ENCODE results near the gene STRA8.

STRA8 gene

DNA sequence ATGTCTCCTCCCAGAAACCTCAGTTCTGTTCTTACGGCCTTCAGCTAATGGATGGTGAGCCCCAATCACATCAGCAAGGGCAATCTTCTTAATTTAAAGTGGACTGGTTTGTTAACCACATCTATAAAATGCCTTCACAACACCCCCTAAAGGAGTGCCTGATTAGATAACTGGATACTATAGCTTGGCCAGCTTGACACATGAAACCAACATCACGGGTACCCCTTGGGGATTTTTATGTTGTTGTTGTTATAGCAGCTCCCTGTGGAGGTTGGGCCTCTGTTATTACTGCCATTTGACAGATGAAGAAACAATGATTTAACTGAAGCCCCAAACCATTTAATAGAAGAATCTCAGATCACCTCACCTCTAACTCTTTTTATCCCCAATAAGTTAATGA is 26.8 kb downstream of the STRA8 start:
- TF ChIP-seq POLR2A (IDR thresholded peaks at IDR 0.05; ENCODE audit: extremely low read depth, insufficient read length) (no peak), MYC (IDR thresholded peaks at IDR 0.05; ENCODE audit: low read depth, low read length) (no peak)
- TF ChIP-seq, protein P1, sequence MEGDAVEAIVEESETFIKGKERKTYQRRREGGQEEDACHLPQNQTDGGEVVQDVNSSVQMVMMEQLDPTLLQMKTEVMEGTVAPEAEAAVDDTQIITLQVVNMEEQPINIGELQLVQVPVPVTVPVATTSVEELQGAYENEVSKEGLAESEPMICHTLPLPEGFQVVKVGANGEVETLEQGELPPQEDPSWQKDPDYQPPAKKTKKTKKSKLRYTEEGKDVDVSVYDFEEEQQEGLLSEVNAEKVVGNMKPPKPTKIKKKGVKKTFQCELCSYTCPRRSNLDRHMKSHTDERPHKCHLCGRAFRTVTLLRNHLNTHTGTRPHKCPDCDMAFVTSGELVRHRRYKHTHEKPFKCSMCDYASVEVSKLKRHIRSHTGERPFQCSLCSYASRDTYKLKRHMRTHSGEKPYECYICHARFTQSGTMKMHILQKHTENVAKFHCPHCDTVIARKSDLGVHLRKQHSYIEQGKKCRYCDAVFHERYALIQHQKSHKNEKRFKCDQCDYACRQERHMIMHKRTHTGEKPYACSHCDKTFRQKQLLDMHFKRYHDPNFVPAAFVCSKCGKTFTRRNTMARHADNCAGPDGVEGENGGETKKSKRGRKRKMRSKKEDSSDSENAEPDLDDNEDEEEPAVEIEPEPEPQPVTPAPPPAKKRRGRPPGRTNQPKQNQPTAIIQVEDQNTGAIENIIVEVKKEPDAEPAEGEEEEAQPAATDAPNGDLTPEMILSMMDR (IDR thresholded peaks at IDR 0.05; ENCODE audit: low read depth, low read length): no peak
- TF ChIP-seq, protein P2, sequence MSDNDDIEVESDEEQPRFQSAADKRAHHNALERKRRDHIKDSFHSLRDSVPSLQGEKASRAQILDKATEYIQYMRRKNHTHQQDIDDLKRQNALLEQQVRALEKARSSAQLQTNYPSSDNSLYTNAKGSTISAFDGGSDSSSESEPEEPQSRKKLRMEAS (IDR thresholded peaks at IDR 0.05; ENCODE audit: low read depth, low read length): no peak
- no peak overlapping the region for H3K4me3 ChIP-seq (ENCODE audit: low read depth, low read length)
- no peak for DNase-seq (ENCODE audit: low read depth)

DNA sequence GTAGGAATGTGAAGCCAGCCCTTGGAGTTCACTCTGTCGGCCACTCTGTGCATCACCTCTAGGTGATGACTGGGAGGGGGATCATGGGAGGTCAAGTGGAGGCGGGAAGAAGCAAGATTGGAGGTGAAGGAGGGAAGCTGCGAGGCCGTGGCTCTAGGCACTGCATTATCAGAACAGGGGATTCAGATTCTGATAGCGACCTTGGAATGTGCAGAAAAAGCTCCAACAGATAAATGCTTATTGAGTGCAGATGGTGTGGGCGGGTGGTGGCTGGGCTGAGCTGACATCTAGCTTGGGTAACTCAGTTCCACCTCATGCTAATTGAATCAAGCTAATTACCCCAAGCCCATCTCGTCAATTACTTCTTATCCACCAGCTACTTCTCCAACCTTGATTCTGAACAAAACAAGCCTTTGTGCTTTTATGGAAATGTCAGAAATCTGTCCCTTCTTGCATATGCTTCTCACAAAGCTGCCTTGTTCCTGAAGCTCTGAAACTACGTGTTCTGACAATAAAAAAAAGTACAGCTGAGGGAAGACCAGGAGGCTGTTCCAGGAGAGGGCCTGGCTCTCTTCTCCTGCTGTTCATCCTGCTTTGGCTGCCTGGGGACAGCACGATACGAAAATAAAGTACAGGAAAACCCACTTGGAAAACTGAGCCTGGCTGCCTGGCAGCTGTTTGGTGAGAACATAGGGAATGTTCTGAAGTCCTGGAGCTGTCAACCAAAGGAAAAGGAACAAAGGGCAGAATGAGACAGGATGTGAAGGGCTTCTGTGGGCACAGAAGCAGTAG is 27.5 kb downstream of the STRA8 start:
- no peak overlapping the region for H3K4me3 ChIP-seq (ENCODE audit: low read depth, low read length)
- TF ChIP-seq, protein P2 (IDR thresholded peaks at IDR 0.05; ENCODE audit: low read depth, low read length): no peak
- TF ChIP-seq, protein P1 (IDR thresholded peaks at IDR 0.05; ENCODE audit: low read depth, low read length): no peak
- TF ChIP-seq MYC (IDR thresholded peaks at IDR 0.05; ENCODE audit: low read depth, low read length) (no peak), POLR2A (IDR thresholded peaks at IDR 0.05; ENCODE audit: extremely low read depth, insufficient read length) (no peak)
- DNase-seq (ENCODE audit: low read depth): no peak

DNA sequence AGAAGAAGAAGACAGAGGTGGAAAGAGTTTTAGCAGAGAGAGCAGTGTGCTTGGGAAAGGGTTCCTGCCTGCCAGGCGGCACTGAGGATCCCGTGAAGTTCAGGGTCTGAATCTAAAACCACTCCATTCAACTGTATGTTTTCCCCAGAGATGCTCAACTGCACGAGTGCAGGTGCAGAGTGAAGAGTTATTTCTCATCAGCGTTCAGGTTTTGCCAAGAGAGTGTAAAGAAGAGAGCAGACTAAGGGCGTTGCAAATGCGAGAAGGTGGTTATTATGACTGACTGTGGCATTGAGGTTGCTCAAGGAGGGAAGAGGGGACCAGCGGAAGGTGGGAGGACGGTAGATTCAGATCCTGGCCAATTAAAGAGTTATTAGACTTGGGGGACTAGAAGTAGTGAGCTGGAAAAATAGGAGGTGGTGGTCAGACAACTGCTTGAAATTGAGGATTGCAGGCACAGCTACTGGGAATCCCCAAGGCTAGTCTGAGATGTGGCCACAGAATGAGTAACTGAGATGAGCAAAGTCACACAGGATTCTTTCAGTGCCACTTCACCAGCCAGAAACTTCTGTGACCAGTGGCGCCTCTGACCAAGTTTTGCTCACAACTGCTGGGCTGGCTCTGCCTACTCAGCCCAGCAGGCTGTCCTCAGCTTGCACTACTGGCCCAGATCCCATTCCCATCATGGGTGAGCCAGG is 29.1 kb downstream of the STRA8 start:
- TF ChIP-seq POLR2A (IDR thresholded peaks at IDR 0.05; ENCODE audit: extremely low read depth, insufficient read length): no peak
- TF ChIP-seq MYC (IDR thresholded peaks at IDR 0.05; ENCODE audit: low read depth, low read length): no peak
- TF ChIP-seq, protein P1 (IDR thresholded peaks at IDR 0.05; ENCODE audit: low read depth, low read length): no peak
- TF ChIP-seq, protein P2 (IDR thresholded peaks at IDR 0.05; ENCODE audit: low read depth, low read length): no peak
- no peak overlapping the region for H3K4me3 ChIP-seq (ENCODE audit: low read depth, low read length)
- no peak for DNase-seq (ENCODE audit: low read depth)

DNA sequence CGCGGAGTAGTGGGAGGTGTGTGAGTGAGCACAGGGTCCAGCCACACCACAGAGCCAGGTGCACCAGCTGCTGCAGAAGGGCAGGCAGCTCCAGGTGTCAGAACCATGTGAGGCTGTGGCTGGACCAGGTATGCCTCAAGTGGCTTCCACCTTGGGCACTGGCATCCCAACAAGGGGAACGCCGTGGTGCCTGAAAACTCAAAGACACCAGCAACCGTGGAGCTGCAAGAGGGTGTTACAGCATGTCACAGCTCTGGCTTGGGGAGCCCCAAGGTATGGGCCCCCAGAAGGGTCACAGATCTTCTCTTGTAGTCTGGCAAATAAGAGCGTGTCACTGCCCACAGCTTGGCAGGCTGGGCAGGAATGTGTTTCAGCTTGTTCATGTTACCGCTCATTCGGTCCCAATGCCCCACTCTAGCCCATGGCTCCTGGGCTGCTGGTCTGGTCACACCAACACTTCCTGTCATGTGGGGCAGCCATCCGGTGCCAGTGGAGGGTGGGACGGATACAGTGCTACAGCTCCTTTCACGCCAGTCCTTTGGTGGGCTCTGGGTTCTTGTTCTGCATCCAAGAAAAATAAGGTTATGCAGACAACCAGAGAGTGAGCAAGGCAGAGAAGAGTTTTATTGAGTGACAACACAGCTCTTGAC is 29.8 kb downstream of the STRA8 start:
- DNase-seq (ENCODE audit: low read depth): no peak
- TF ChIP-seq, protein P1 (IDR thresholded peaks at IDR 0.05; ENCODE audit: low read depth, low read length): no peak
- no peak for TF ChIP-seq MYC (IDR thresholded peaks at IDR 0.05; ENCODE audit: low read depth, low read length)
- TF ChIP-seq, protein P2 (IDR thresholded peaks at IDR 0.05; ENCODE audit: low read depth, low read length): no peak
- TF ChIP-seq POLR2A (IDR thresholded peaks at IDR 0.05; ENCODE audit: extremely low read depth, insufficient read length): no peak
- H3K4me3 ChIP-seq (ENCODE audit: low read depth, low read length): no peak overlapping the region

DNA sequence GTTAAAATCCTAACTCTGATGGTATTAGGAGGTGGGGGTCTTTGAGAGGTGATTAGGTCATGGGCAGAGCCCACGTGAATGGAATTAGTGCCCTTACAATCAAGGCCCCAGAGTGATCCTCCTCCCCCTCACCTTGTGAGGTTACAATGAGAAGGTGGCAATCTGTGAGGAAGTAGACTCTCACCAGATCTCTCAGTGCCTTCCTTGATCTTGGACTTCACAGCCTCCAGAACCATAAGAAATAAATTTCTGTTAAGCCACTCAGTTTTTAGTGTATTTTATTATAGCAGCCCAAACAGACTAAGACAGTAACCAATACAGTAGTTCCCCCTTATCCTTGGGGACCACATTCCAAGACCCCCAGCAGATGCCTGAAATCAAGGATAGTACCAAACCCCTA is 32.0 kb downstream of the STRA8 start:
- H3K4me3 ChIP-seq (ENCODE audit: low read depth, low read length): no peak overlapping the region
- TF ChIP-seq MYC (IDR thresholded peaks at IDR 0.05; ENCODE audit: low read depth, low read length) (no peak), POLR2A (IDR thresholded peaks at IDR 0.05; ENCODE audit: extremely low read depth, insufficient read length) (no peak)
- TF ChIP-seq, protein P1 (IDR thresholded peaks at IDR 0.05; ENCODE audit: low read depth, low read length): no peak
- TF ChIP-seq, protein P2 (IDR thresholded peaks at IDR 0.05; ENCODE audit: low read depth, low read length): no peak
- no peak for DNase-seq (ENCODE audit: low read depth)
